H1 (cell line): ENCODE measurements around the gene BPIFB2. TPM values are rescaled to one million over a fixed set of nuclear protein-coding genes. Genes with fewer than 3 reads are reported as not detected.

ENCODE experiments used
- CTBP2 ChIP-seq: IDR thresholded peaks from 2 replicates; pipeline ENCODE4 v1.7.0; 2011; ENCODE audit warnings: borderline replicate concordance, mild to moderate bottlenecking, moderate library complexity, mixed read lengths, low read length; ENCODE audit not compliant: insufficient read depth, insufficient read length
- YY1 ChIP-seq: IDR thresholded peaks from 2 replicates; pipeline ENCODE4 v1.6.1; 2011; ENCODE audit warnings: low read depth, mild to moderate bottlenecking, low read length
- polyA plus RNA-seq, 7 experiments: library from polyadenylated mRNA; depleted of rRNA in 3 of 7; stranded (reverse) in 5 of 7; unstranded in 2 of 7; fragments of >200 nt in 5 of 7; fragments of 200-250 nt in 2 of 7; gene quantifications; 1 replicate in 5 of 7; 2 replicates in 1 of 7; 4 replicates in 1 of 7; pipeline versions ENCODE4 v1.2.1 to v1.2.3, GENCODE V29; 2011 to 2013; ENCODE audit warnings: missing spikeins in 2 of 7, mixed read lengths in 2 of 7
- total RNA-seq: library from RNA; stranded (reverse); fragmentation: NEBNext Ultra II Directional; extraction: Animal tissue kit (Norgen Biotek cat#: 25700); gene quantifications from 2 replicates; pipeline ENCODE4 v1.2.1, GENCODE V29; 2021

BPIFB2 gene
- total and polyA plus RNA-seq, 2 of the 8 experiments (the other 6 are each of a cell fraction or from before 2014, with no cell fraction given): not detected

GRCh38 chr20:33024243-33024560 lies 16.7 kb downstream of the BPIFB2 start (continued):
- TF ChIP-seq YY1 (no peak), CTBP2 (no peak)
